Activated T-helper 9 cell treated with anti-CD3 and anti-CD28 coated beads, Interleukin-2, amount 50 U/mL, for 16 hours (primary cell): ENCODE results near the gene MRPS10.
"Not testable (repeated sequence)": the region's sequence is repeated elsewhere in the genome, so short reads cannot be mapped to it uniquely, and the experiment has no call there.

ENCODE experiments used
- DNase-seq: peaks from one replicate; pipeline ENCODE4 v3.0.0-alpha.2; 2020; ENCODE audit warnings: low read depth

Gene MRPS10

GRCh38 chr6:42237857-42238256 is 20.2 kb upstream of the MRPS10 start:
- no peak for DNase-seq

GRCh38 chr6:42236682-42237473 is 19.2 kb upstream of the MRPS10 start:
- DNase-seq = no peak

DNA sequence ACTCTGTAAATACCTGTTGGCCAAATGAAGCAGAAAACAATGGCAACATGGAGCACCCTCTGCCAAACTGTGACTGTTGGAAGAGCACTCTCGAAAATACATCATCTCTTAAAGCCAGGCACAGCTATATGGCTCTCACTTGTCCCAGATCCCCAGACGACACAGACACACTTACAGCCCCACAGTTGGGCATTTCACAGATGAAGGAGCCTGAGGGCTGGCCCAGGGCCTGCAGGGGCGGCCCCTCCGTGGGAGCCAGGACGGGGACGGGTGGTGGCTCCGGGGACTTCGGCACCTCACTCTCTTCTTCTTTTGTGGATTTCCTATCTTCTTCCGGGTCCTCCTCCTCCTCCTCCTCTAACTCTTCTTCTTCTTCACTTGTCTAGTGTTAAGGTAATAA is 18.4 kb upstream of the MRPS10 start:
- DNase-seq = no peak

GRCh38 chr6:42232035-42232434 is 14.4 kb upstream of the MRPS10 start:
- DNase-seq = no peak

DNA sequence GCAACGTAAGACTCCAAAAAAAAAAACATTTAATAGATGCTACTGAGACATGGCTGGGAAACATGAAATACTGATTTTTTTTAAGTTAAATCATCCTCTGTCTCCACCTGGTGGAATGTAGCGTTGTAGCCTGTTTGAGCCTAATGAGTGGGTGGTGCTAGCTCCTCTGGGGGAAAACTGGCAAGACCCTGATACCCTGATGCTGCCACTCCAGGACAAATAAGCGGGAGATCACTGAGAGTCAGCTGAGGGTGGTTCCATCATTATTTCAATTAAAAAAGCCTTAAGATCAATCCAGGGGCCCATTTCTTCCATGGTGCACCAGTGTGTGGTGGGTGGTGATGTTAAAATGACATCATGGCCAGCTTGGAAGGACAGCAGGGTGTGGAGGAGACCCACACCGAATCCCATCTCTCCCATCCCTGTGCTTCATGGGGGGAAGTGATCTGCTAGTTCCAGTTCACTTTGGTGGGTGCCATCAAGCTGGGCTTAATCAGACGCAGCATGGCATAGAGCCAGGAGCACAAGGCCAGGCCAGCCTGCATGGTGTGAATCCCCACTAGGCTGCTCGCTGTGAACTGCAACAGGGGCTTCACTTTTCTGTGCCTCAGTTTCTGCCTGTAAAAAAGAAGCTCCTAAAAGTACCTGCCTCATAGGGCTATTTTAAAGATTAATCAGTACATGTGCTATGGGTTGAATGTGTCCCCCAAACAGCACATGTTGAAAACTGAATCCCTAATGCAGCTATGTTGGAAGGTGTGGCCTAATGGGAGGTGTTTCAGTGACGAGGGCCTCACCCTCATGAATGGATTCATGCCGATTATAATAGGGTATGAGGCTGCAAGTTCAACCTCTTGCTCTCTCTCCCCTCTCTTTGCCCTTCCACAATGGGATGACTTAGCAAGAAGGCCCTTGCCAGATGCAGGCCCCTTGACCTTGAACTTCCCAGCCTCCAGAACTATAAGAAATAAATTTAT is 13.0 kb upstream of the MRPS10 start:
- DNase-seq = no peak

GRCh38 chr6:42229506-42230119 is 12.0 kb upstream of the MRPS10 start:
- no peak for DNase-seq

GRCh38 chr6:42228305-42228704 is 10.6 kb upstream of the MRPS10 start:
- DNase-seq = no peak

GRCh38 chr6:42227173-42227850 is 9.7 kb upstream of the MRPS10 start:
- no peak for DNase-seq

GRCh38 chr6:42226645-42227143 is 9.0 kb upstream of the MRPS10 start:
- no peak for DNase-seq

GRCh38 chr6:42226161-42226611 is 8.5 kb upstream of the MRPS10 start:
- DNase-seq = no peak

DNA sequence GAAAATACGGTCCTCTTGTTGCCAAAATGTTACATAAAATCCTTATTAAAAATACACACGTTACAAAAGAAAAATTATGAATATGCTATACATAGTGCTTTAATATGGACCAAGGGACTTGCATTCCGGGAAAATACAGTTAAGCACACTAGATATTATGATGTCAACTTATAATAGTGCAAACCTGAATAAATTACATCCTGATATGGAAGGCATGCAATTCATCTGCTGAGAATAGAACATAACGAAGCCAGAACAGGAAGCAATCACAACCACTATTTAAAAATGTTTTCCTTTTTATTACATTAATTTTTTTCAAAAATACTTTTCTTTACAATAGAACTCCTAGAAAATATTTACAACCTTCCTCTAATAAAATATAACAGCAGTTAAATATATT is 7.8 kb upstream of the MRPS10 start:
- no peak for DNase-seq

DNA sequence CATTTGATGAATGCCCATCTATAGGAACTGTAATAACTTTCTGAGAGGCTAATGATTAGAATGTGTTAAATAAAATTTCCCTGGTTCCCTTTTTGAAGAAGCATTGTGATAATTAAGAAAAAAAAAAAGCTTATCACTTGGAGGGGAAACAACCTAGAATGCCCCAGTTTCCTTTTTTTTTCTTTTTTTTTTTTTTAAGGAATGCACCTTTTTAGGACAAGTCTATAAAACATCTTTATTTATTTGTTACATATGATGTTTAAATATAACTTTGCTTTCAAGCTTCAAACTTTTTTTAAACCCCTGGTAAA is 7.3 kb upstream of the MRPS10 start:
- no peak for DNase-seq

DNA sequence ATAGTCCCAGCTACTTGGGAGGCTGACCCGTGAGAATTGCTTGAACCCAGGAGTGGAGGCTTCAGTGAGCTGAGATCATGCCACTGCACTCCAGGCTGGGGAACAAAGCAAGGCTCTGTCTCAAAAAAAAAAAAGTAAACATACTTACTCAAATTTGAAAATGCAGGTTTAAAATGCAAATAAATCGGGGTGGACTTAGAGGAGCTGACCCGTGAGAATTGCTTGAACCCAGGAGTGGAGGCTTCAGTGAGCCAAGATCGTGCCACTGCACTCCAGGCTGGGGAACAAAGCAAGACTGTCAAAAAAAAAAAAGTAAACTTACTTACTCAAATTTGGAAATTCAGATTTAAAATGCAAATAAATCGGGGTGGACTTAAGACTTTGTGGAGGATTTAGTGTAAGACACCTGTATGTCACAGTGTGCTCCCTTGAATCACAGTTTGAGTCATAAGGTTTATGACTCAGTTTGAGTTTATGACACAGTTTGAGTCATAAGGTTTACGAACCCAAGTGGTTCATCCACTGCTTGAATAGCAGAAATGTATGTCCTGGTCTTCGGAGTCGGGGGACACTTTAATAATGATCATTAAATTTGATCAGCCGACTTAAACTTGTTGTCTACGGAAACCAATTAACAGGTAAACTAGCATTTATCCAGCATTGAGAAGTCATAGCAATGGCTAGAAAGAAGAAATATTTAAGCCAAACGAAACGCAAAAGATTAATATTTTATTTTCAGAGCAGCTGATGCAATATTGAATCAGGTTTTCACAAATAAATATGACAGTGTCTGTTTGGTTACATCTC is 6.8 kb upstream of the MRPS10 start:
- DNase-seq = no peak

GRCh38 chr6:42222448-42222847 is 4.8 kb upstream of the MRPS10 start:
- no peak for DNase-seq

DNA sequence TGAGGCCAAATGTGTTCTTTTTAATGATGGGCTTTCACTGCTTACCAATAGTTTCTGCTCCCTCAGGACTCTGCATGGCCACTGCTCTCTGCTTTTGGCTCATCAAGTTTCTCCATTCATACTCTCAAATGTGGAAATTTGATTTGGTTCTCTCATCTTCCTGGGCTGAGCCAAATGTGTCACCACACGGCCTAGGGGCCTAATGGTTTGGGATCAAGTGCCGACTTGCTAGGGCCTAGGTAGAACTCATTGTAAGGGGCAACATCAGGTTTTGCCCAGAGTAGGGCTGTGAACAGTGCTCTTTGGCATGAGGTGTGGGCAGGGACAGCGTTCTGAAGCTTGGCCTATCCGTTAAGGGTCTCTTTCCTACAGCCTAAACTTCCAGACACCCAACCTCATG is 3.9 kb upstream of the MRPS10 start:
- DNase-seq = no peak

GRCh38 chr6:42220807-42221206 is 3.1 kb upstream of the MRPS10 start:
- DNase-seq = no peak

DNA sequence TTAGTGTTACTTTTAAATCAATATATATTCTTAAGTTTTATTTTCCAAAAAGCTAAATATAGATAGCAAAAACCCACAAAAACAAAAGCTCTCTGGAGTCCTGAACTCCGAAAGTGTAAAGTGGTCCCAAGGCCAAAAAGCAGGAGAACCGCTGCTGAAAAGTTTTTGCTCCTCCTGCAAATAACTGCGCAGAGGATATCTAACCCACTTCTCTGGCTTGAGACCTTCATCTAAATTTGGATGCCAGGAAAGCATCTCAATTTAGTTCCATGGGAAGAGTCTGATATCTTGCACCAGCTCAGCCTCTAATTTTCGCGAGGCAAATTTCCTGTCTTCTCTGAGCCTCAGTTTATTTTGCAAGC is 523 bp downstream of the MRPS10 start:
- DNase-seq = no peak

DNA sequence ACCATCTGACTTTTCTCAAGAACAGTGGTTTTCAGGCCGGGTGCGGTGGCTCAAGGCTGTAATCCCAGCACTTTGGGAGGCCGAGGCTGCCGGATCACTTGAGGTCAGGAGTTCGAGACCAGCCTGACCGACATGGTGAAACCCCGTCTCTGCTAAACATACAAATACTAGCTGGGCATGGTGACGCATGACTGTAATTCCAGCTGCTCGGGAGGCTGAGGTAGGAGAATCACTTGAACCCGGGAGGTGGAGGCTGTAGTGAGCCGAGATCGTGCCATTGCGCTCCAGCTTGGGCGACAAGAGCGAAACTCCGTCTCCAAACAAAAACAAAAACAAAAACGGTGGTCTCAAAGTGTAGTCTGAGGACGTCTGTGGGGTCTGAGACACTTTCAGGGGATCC is 1.2 kb downstream of the MRPS10 start:
- DNase-seq = not testable (repeated sequence)

DNA sequence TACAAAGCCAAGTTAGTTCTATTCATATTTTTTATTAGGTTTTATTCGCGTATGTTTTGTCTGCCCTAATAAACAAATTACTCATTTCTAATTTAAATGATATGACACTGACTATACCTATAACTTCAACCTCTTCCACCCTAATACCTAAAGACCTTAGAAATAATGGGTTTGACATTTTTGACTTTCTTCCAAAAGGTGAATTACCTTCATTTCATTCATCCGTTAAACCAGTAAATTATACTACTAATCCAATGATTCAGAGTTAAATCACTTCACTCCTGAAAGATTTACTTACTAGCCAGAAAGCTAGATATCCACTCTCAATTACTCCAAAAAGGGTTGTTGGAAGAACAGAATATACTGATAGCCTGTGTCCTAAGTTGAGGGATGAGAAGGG is 5.2 kb downstream of the MRPS10 start:
- no peak for DNase-seq

- no peak for DNase-seq
These were observed 5.9 kb downstream of the MRPS10 start for GRCh38 chr6:42211726-42212125.

- DNase-seq = no peak
These were observed 7.1 kb downstream of the MRPS10 start for GRCh38 chr6:42210551-42210950.
